ENCODE measurements around the gene DDX10. TPM values are rescaled to one million over a fixed set of nuclear protein-coding genes. Genes with fewer than 3 reads are reported as not detected.

Gene DDX10
- total RNA-seq, 1 experiment from 2014 or later: 48.3 TPM

DNA sequence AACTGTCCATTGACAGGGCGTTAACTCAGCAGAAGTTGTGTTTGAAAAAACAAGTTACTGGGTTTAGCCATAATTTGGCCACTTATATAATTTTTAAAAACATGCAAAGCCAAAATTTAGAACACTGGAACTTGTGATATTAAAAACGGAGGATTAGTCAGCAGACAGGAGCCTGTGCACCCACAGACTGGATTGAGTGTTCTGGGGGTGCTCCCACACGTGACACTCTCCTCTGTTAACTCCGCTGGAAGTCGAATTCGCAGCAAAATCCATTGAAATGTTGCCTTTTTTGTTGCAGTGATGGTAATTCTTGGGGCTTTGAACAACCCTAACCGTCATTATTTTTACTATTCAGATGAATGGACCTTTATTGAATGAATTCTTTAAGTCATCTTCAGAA is 269.8 kb downstream of the DDX10 start:
- Mint-ChIP-seq H3K9me3 (no peaks in the 10 kb centered on the region), H3K4me3 (no peak overlapping the region), H3K4me1 (peaks cover 8 to 9% of the 10 kb centered on the region in 2 experiments), H3K27me3 (ENCODE audit: low read depth) (no peaks in the 10 kb centered on the region), H3K36me3 (ENCODE audit: insufficient read depth in 1 of 3, low read depth in 3 of 3) (no peaks in the 10 kb centered on the region), H3K27ac (no peak overlapping the region)
- Histone ChIP-seq H3K79me1 (ENCODE audit: insufficient read depth, low read depth, low read length, poor library complexity, severe bottlenecking) (no peaks in the 10 kb centered on the region), H2BK120ac (ENCODE audit: low read depth, low read length, poor library complexity, severe bottlenecking) (no peak overlapping the region), H3T11ph (ENCODE audit: low read length) (no peak overlapping the region), H3K27ac (ENCODE audit: insufficient read length, low read depth, low read length) (no peak overlapping the region), H3K4me2 (ENCODE audit: insufficient read depth, insufficient read length, low read length) (no peak overlapping the region), H3K9ac (ENCODE audit: extremely low read depth, insufficient read length, low read length) (no peak overlapping the region), H4K91ac (ENCODE audit: insufficient read length, low read depth, low read length) (no peak overlapping the region), H3K23ac (ENCODE audit: insufficient read length, low read depth, low read length) (no peak overlapping the region), H3K4ac (ENCODE audit: low read depth, low read length) (no peak overlapping the region), H3K27me3 (ENCODE audit: insufficient read depth, low read length) (no peaks in the 10 kb centered on the region), H2BK20ac (ENCODE audit: low read depth, low read length, poor library complexity, severe bottlenecking) (no peak overlapping the region), H4K5ac (ENCODE audit: insufficient read length, low read depth, low read length) (no peak overlapping the region), H2AK5ac (ENCODE audit: insufficient read length, low read length) (no peak overlapping the region), H3K14ac (ENCODE audit: insufficient read depth, low read length) (no peak overlapping the region), H2BK12ac (ENCODE audit: insufficient read length, low read depth, low read length) (no peak overlapping the region), H3K79me2 (ENCODE audit: insufficient read depth, low read length) (no peaks in the 10 kb centered on the region), H3K23me2 (ENCODE audit: insufficient read length, low read depth, low read length, poor library complexity, severe bottlenecking) (no peaks in the 10 kb centered on the region), H2AFZ (ENCODE audit: low read length) (no peak overlapping the region), H3K4me1 (ENCODE audit: insufficient read depth, low read length) (peaks cover 7% of the 10 kb centered on the region; the same call in 1 of the 2 replicates), H3K56ac (ENCODE audit: insufficient read length, low read depth, low read length) (no peak overlapping the region), H4K20me1 (ENCODE audit: control insufficient read depth, insufficient read depth, insufficient read length) (no peaks in the 10 kb centered on the region), H4K8ac (replicated peaks; ENCODE audit: insufficient read length, low read depth, low read length) (no peak overlapping the region), H2BK15ac (ENCODE audit: low read depth, low read length) (no peak overlapping the region), H2BK5ac (ENCODE audit: insufficient read length, low read length) (no peak overlapping the region), H3K9me3 (ENCODE audit: control insufficient read depth, low read depth, low read length) (no peaks in the 10 kb centered on the region), H3K18ac (ENCODE audit: insufficient read length, low read depth, low read length) (no peak overlapping the region)
- TF ChIP-seq, protein P1, sequence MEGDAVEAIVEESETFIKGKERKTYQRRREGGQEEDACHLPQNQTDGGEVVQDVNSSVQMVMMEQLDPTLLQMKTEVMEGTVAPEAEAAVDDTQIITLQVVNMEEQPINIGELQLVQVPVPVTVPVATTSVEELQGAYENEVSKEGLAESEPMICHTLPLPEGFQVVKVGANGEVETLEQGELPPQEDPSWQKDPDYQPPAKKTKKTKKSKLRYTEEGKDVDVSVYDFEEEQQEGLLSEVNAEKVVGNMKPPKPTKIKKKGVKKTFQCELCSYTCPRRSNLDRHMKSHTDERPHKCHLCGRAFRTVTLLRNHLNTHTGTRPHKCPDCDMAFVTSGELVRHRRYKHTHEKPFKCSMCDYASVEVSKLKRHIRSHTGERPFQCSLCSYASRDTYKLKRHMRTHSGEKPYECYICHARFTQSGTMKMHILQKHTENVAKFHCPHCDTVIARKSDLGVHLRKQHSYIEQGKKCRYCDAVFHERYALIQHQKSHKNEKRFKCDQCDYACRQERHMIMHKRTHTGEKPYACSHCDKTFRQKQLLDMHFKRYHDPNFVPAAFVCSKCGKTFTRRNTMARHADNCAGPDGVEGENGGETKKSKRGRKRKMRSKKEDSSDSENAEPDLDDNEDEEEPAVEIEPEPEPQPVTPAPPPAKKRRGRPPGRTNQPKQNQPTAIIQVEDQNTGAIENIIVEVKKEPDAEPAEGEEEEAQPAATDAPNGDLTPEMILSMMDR (conservative IDR thresholded peaks at IDR 0.05): no peak
- no peak for DNase-seq
- no CpG with 5 or more reads among the region's 7 CpGs for WGBS (ENCODE audit: extremely low coverage, insufficient read length, low lambda C conversion rate)
